Dermis blood vessel endothelial cell (primary cell): ENCODE results near the gene STON1. TPM values are rescaled to one million over a fixed set of nuclear protein-coding genes. Genes with fewer than 3 reads are reported as not detected.
A peak's percentile ranks its signal among the peaks of the same experiment; 100 is the strongest.
"Not testable (repeated sequence)": the region's sequence is repeated elsewhere in the genome, so short reads cannot be mapped to it uniquely, and the experiment has no call there.

Experiments used
- DNase-seq: peaks from one replicate; pipeline ENCODE4 v3.0.0; 2010
- total RNA-seq: library from RNA; depleted of rRNA; stranded (reverse); fragments of >200 nt; gene quantifications from 2 replicates; pipeline ENCODE4 v1.2.3, GENCODE V29; 2014

Gene STON1
- total RNA-seq, 1 donor from 2014 or later = 4.3 TPM

DNA sequence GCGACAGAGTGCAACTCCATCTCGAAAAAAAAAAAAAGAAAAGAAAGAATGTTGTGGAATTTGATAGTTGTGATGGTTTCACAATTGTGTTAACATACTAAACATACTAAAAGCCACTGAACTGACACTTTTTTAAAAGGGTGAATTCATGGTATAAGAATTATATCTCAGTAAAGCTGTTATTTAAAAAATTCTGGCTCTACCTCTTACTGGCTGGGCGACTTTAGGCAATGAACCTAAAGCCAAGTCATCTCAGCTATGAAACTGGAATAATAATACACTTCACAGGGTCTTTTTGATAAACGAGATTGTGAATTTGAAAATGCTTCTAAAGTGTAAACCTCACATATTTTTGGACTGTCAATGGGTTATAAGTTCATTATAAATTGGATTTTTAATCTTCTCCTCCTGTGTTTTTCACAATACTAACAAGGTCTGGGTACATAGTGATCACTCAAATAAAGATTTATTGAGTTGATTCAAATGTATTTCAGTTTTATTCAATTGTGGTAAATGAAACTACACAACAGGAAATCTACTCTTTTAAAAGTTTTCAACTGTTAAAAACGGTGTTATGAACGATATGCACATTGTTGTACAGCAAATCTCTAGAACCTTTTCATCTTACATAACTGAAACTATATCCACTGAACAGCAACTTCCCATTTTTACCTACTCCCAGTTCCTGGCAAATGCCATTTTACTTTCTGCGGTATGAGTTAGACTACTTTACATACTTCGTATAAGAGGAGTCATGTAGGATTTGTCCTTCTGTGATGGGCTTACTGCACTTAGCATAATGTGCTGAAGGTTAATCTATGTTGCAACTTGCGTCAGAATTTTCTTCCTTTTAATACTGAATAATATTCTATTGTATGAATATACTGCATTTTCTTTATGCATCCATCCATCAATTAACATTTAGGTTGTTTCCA lies 44.7 kb downstream of the STON1 start:
- DNase-seq = no peak

- no peak for DNase-seq
These were observed 48.4 kb downstream of the STON1 start for GRCh38 chr2:48578313-48578712.

DNA sequence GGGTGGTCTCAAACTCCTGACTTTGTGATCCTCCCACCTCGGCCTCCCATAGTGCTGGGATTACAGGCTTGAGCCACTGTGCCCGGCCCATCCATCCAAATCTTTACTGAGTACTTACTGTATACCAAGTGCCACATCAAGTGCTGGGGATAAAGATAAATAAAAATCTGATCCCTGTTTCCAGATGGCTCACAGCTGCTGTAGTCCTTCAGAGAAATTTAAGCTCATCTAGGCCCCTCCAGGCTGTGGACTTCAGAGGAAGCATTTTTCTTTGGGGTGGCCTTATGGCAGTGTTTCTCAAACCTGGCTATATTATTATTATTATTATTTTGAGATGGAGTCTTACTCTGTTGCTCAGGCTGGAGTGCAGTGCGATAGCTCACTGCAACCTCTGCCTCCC lies 54.0 kb downstream of the STON1 start:
- no peak for DNase-seq

GRCh38 chr2:48584551-48584950 lies 54.6 kb downstream of the STON1 start:
- no peak for DNase-seq

DNA sequence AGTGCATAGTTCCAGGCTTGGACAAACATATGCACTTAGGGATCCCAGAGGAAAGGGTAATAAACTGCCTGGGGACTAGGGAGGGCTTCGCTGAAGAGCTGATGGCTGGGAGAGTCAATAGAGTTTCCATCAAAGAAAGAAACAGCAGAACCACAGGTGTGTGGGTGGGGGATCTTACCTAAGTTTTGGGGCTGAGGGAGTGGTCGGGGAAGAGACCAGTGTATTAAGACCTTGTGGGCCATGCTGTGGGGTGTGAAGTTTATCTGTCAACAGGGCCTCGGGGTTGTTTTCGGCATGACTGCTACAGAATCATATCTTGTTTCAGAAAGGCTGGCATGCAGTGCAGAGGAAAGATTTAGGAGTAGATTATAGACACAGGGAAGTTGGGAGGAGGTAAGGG lies 56.5 kb downstream of the STON1 start:
- DNase-seq = no peak

DNA sequence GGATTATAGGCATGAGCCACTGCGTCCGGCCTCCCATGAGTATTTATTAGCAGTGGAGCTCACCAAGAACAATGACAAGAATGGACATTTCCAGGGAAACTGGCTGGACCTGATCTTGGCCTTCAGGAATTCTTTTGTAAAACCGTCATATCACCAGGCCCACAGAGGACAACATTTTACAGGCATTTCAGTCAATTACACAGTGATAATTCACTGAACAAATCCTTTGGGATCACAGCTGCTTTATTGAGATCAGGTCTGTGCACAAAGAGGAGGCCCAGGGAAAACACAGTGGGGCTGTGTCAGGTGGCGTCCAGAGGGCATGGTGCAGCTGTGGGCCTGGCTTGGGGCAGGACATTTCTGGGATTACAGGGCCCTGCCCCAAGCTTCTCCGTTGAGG lies 57.6 kb downstream of the STON1 start:
- DNase-seq = no peak

GRCh38 chr2:48587961-48588360 lies 58.0 kb downstream of the STON1 start:
- no peak for DNase-seq

- DNase-seq = no peak
These were observed 58.8 kb downstream of the STON1 start for GRCh38 chr2:48588745-48589144.

DNA sequence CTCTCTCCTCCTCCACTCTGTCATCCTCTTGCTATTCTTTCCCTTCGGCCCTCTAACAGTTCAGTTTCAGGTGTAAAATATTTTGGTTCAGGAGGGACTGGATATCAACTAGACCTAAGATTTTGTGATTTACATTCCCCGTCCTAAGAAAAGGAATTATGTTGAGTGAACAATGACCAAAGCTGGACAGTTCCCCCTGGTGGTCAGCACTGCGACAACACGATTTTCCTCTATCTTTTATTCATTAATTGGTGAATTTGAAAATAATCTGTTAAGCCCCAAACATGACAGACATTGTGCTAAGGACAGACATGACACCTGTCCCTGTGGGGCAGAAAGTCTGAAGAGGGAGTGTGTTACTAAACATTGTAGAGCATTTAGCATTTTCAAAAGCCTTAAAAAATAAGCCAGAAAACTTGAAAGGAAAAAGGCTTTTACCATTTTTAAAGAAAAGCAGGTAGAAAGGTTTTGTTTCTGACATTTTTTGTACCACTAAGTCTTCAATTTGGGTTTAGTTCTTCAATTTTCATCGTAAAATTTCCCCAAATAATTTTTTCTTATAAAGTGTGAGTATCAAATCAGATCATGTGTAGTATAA lies 59.3 kb downstream of the STON1 start:
- DNase-seq = peak; percentile 73

- no peak for DNase-seq
These were observed 60.1 kb downstream of the STON1 start for GRCh38 chr2:48590017-48590416.

DNA sequence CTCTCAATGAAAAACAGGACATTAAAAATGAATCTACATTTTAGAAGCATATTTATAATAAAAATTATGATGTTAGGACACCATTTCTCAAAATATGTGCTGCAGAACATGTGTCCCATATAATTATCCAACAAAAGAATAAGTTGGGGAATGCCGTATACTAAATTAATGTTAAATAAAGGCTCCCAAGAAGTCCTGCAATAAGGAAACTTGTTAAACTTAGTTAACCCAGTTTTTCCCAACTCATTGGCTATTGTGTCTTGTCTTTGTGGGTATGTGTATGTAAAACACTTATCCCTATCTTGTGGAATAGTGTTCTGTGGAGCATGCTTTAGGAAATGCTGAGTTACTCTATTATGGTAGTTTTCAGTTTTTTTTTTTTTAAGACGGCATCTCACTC lies 62.1 kb downstream of the STON1 start:
- DNase-seq = no peak

- not testable (repeated sequence) for DNase-seq
These were observed 66.8 kb downstream of the STON1 start for GRCh38 chr2:48596751-48597150.

GRCh38 chr2:48597492-48597891 lies 67.5 kb downstream of the STON1 start:
- DNase-seq = no peak

DNA sequence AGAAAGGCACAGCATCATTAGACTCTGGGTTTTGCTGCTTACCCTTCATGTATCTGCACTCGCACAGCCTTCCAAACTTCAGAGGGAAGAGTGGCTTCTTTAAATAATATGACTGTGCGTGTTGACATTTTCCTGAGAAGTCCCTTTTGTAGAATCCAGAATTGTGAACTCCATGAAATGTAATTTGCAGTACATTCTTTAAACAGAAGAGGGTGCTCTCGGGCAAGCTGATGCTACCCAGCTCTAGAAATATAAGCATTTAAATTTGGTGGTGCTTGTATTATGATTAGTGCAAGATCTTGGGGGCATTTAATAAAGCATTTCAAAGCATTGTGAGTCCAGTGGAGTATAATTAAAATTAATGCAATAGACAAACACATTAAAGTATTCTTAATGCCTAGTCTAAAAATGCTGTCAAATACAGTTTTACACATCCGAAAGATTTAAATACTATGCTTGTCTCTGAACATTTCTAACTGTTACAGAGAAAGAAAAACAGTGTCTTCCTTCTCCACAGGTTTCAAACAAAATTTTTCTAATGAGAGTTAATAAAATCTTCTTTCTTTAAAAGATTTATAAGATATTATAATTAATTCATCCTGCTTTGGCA lies 70.4 kb downstream of the STON1 start:
- DNase-seq = peak; percentile 62

DNA sequence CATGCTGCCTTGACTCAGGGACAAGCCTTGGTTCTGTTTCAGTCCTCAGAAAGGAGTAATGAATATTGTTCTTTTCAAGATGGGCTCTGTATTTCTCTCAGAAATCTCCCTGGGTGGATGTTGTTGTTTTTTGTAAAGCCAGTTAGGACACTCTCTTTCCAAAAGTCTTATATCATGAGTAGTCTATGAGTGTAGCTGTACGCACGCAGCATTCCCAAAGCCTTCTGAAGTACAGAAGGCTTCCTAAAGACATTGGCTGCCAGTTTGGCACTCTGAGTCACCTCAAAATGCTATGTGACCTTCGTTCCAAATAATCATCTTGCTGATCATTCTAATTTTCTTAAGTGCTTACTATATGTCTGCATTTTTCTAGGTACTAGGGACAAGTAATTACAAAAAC lies 71.0 kb downstream of the STON1 start:
- DNase-seq = no peak

DNA sequence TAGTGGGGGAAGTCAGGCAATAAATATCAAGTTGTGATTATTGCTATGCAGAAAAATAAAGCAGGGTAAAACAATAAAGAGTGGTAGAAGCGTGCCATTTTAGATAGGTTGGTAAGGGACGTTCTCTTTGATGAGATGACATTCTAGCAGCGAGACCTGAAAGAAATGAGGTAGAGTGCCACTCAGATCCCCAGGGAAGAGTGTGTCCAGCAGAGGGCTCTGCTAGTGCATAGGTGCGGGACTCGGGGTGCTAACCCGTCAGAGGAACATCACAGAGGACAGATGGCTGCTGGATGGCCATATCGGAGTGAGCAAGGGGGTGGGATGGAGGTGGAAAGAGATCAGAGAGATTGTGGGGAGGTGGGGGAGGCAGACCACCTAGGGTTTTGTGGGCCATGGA lies 71.4 kb downstream of the STON1 start:
- DNase-seq = no peak

DNA sequence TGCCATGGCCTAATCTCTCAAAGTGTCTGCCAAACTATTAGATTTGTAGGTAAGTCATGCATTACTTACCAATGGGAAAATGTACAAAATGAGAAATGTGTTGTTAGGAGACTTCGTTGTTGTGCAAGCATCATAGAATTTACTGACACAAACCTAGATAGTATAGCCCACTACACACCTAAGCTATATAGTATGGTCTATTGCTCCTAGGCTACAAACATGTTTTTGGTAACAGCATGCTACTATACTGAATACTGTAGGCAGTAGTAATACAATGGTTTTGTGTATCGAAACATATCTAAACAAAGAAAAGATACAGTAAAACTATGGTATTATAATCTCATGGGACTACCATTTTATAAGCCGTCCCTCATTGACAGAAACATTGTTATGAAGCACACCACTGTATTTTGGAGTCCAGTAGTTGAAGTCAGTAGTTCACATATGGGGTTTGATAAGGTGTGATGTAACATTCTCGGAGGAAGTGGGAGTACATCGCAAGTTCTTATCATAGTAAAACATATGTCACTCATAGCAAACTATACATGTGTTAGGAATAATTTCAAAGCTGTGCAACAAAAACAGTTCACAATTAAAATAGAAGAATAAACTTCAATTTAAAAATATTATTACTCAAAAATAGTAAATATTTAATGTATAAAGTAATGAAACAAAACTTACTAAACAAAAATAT lies 75.7 kb downstream of the STON1 start:
- no peak for DNase-seq

GRCh38 chr2:48607307-48608014 lies 77.5 kb downstream of the STON1 start:
- DNase-seq = no peak

DNA sequence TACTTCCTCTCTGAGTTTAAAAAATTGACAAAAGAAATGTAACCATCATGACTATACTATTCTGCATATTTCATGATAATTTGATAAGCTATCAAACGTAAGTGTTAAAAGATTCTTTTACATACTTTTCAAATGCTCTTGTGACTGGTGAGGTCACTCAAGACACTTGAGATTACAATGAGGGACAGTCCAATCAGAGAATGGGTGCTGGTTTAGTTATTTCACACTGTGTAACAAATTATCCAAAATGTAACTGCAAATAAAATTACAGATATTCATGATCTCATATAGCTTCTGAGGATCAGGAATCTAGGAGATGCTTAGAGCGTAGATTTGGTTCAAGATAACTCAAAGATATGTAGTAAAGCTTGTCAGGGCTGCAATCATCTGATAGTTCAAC lies 83.3 kb downstream of the STON1 start:
- no peak for DNase-seq

GRCh38 chr2:48614581-48614980 lies 84.6 kb downstream of the STON1 start:
- DNase-seq = not testable (repeated sequence)

DNA sequence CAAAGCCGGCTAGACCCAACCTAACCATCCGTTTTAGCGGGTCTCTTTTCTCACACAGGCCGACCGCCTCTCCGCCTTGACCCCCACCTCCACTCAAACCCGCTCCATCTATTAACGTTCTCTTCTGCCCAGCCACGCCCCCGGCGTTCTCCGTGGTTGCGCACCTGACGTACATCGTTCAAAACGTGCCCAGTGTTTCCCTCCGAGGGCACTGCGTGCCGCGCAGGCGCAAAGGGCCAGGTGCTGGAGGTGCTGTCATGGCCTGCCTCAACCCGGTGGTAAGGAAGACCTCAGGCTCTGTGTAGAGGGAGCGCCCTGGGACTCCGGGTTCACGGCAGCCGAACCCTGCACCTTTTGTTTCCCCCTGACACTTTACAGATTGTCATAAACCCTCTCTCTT lies 87.7 kb downstream of the STON1 start, which contains the start of gene GTF2A1L:
Gene GTF2A1L (plus strand): TSS at position 239 of the 400 bp plus-strand sequence. CDS start 19 bp downstream, at position 258.
- DNase-seq = no peak

GRCh38 chr2:48619526-48619925 lies 89.6 kb downstream of the STON1 start:
- no peak for DNase-seq
